HG03558 (cell line): ENCODE measurements around the gene AK5.
"Not testable (repeated sequence)": the region's sequence is repeated elsewhere in the genome, so short reads cannot be mapped to it uniquely, and the experiment has no call there.

ENCODE experiments used
- ATAC-seq: cut with Tn5 transposase; IDR thresholded peaks from one replicate; pipeline ENCODE4 v1.9.1; 2021; ENCODE audit warnings: moderate number of reproducible peaks; ENCODE audit not compliant: unreplicated experiment; ENCODE audit errors: extremely low read depth

AK5 gene

GRCh38 chr1:77473690-77474089 lies 191.9 kb downstream of the AK5 start:
- ATAC-seq = no peak

- ATAC-seq = no peak
Measured at GRCh38 chr1:77475641-77476040, 193.8 kb downstream of the AK5 start.

DNA sequence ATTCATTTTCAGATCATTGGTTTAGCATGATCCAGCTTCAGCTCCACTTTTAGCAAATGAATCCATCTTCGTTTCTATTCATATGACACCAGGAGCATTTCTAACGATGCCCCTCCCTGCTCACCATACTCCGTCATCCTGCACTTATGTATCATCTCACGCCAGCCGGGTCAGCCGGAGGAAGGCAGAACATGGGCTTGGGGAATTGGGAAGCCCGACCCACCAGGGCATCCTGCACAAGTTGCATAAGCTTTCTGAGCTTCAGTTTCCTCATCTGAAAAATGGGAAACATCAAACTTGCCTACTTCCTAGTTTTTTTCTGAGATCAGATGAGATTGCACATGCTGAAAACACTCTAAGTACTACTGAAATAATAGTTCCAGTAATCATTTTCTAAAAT lies 194.7 kb downstream of the AK5 start:
- ATAC-seq = no peak

GRCh38 chr1:77484334-77484733 lies 202.5 kb downstream of the AK5 start:
- ATAC-seq = no peak

DNA sequence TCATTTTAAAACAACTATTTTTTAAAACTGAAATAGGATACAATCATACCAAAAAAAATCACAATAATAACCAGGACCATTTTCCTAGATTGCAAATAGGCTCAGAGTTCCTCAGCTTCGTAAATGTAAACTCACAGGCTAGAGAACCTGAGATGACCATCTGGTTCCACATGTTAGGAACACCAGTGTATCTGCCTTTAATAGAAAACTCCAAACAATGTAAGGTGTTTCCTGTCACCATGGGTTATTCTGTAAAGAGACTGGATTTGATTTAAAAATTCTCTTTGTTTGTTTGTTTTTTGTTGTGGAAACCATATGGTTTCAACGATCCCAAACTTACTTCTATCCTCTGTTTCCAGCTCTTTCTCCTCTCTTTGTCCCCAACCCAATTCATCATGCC lies 203.1 kb downstream of the AK5 start:
- ATAC-seq = no peak

- no peak for ATAC-seq
Measured at GRCh38 chr1:77487631-77488030, 205.8 kb downstream of the AK5 start.

- ATAC-seq = no peak
Measured at GRCh38 chr1:77489910-77490309, 208.1 kb downstream of the AK5 start.

GRCh38 chr1:77494026-77494425 lies 212.2 kb downstream of the AK5 start:
- ATAC-seq = no peak

GRCh38 chr1:77498918-77499317 lies 217.1 kb downstream of the AK5 start:
- no peak for ATAC-seq

DNA sequence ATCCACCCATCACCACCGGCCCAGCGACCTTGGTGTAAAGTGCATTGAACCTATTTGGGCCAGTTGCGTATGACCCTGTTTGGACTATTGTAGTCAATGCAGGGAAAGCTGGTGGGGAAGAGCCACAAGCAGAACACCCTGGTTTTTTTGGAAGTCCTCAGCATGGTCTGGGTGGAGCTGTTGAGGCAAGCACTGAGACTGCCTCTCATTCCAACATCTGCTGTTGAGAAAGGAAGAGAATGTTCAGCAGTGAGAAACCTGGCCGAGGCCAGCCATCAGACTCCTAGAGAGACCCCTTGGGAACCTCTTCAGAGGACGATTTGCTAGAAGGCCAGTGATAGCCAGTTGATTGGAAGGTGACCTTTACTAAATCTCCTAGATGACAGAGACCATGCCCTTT lies 217.6 kb downstream of the AK5 start:
- ATAC-seq = no peak

- no peak for ATAC-seq
Measured at GRCh38 chr1:77504986-77505385, 223.2 kb downstream of the AK5 start.

DNA sequence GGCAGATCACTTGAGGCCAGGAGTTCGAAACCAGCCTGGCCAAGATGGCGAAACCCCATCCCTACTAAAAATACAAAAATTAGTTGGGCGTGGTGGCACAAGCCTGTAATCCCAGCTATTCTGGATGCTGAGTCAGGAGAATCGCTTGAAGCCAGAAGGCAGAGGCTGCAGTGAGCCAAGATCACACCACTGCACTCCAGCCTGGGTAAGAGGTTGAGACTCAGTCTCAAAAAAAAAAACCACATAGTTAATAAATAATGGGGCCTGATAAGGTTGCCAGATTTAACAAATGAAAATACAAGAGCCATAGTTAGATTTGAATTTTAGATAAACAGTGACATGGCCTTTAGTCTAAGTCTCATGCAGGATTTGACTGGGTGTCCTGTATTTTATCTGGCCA lies 225.0 kb downstream of the AK5 start:
- ATAC-seq = no peak

- ATAC-seq = no peak
Measured at GRCh38 chr1:77509051-77509492, 227.3 kb downstream of the AK5 start.

GRCh38 chr1:77509898-77510297 lies 228.1 kb downstream of the AK5 start:
- no peak for ATAC-seq

- ATAC-seq = no peak
Measured at GRCh38 chr1:77511440-77511840, 229.6 kb downstream of the AK5 start.

DNA sequence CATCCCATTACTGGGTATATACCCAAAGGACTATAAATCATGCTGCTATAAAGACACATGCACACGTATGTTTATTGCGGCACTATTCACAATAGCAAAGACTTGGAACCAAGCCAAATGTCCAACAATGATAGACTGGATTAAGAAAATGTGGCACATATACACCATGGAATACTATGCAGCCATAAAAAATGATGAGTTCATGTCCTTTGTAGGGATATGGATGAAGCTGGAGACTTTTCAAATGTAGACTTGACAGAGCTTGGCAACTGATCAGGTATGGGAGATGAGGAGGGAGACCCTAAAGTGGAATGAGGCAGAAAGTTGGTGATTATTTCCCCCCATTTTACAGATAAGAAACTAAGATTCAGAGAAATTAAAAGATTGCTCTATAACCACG lies 230.8 kb downstream of the AK5 start:
- ATAC-seq = not testable (repeated sequence)

DNA sequence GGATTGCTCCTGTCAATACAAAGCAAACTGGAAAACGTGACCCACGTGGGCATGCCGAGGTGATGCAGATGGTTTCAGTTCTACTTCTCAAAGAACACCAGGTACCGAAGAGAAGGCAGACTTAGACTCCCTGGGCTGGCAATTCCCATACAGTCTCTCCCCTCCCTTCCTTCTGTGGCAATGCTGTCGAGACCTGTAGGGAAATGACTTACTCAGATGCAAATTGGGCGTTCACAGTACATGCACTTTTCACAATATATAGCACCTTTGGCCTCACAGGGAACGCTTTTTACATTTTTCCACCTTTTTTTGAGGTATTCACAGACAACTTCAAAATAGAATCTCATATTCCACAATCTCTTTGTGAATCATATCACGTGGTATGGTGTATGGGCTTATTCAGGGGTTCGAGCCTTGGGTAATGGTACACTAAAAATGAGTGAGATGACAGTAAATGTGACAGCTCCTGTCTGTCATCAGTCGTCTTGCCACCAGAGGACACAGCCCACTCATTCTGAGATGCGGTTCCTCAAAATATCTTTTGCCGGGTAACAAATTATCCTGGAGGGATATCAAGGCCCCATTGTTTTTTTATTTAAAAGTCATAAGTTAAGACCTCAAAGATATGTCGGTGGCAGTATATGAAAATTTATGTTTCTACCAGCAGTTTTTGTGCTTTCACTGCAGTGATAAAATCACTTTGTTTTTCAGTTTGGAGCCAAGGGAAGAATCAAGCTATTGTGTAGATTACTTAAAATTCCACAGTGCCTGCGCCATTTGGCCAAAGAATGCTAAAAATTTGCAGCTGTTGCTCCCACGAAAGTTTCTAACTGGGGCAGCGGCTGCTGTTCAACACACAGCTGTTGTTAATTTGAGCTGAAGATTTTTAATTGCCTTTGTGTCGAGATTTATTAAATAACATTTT lies 232.3 kb downstream of the AK5 start:
- ATAC-seq = no peak

DNA sequence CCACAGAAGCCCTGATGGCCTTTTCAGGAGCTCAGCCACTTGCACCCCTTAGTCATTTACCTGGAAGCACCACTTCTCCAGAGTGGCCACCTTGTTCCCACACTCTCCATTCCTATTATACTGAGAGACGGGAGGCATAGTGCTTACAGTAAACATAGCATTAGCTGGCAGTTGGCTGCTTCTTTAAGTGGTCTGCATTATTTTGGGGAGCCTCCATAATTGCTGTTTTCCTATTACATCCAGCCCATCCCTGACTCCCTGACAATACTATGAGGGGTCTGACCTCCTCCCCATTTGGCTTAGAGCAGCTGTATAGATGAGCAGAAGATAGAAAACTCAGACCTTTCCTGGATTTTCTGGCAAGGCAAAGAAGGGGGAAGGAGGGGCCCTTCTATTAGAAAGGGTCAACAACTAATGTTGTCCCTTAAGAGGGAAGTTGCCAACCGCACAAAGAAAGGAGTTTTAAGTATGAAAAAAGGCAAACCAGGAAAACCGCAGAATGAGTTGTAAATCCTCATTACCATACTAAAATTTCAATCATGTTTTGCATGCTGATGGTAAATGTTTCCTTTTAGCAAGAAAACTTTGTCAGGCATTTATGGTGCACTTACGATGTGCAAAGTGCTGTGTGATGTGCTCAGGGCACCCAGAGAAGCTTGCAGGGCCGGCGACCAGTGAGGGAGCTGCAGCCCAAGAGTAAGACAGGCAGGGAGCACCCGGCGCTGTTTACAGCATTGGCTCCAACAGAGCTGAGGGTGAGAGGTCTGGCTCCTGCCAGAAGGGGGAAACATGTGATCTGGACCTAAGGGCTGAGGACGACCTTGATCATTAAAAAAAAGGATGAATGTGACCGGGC lies 233.3 kb downstream of the AK5 start:
- no peak for ATAC-seq

GRCh38 chr1:77516106-77516505 lies 234.3 kb downstream of the AK5 start:
- ATAC-seq = no peak

- ATAC-seq = no peak
Measured at GRCh38 chr1:77524038-77524437, 242.2 kb downstream of the AK5 start.

DNA sequence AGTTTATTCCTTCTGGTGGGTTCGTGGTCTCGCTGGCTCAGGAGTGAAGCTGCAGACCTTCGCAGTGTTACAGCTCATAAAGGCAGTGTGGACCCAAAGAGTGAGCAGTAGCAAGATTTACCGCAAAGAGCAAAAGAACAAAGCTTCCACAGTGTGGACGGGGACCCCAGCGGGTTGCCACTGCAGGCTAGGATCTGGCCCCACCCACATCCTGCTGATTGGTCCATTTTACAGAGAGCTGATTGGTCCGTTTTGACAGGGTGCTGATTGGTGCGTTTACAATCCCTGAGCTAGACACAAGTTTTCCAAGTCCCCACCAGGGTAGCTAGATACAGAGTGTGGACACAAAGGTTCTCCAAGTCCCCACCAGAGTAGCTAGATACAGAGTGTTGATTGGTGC lies 249.3 kb downstream of the AK5 start:
- ATAC-seq = not testable (repeated sequence)
